HG03103 (cell line): ENCODE measurements around the gene TBC1D22B.

Experiments
- ATAC-seq: cut with Tn5 transposase; IDR thresholded peaks from one replicate; pipeline ENCODE4 v1.9.1; 2021; ENCODE audit warnings: low read depth; ENCODE audit not compliant: unreplicated experiment

The TBC1D22B gene

DNA sequence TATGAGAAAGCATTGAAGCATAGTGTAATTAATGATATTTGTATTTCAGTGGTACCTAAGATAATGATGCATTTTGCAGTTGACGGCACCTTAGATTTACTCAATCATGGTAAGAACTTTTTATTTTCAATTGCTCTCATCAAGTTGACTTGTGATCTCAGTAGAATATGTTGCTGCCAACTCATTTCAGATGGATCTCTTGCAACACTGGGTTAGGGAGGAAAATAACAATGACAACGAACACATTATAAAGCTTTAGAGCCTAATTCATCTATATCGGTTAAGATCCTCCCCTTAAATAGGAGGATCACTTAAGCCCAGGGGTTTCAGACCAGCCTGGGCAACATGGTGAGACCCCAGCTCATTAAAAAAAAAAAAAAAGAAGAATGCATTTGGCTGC, 18.0 kb upstream of the TBC1D22B start:
- no peak for ATAC-seq

DNA sequence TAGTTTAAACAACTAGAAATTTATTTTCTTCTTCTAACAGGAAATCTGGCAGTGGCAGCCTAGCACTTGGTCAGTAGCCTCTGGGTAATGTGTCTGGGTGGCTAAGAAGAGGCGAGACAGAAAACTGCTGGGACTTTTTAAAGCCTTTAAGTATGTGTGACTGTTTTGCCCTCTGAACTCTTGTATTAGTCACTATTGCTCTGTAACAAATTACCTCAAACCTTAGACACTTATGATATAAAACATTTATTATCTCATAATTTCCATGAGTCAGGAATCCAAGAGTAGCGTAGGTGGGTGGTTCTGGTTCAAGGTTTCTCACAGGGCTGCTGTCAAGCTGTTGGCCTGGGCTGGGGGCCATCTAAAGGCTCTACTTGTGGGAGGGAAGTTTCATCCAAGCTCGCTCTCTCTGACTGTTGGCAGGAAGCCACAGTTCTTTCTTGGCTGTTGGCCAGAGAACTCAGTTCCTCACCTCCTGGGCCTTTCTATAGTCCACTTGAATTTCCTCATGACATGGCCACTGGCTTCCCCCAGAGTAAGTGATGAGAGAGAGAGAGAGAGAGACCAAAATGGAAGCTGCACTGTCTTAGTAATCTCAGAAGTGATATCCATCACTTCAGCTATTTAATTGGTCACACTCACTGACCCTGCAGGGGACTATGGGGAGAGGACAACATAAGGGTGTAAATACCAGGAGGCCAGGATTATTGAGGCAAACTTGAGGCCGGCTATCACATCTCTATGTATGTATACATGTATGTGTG, 17.4 kb upstream of the TBC1D22B start:
- no peak for ATAC-seq

DNA sequence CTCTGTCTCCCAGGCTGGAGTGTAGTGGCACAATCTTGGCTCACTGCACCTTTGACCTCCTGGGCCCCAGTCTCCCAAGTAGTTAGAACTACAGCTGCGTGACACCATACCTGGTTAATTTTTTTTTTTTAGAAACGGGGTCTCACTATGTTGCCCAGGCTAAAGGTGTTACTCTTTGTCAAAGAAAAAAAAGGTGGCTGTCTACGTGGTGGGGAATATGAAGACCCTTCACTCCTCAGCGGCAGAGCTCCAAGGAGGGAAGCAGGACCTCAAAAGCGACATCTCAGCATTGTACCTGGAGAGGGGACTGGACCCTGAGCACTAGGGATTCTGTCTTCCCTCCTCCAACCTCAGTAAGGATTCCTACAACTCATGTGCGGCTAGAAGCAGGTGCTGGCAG, 16.4 kb upstream of the TBC1D22B start:
- no peak for ATAC-seq

- ATAC-seq, result no peak
Observed at GRCh38 chr6:37241775-37242428, 15.7 kb upstream of the TBC1D22B start.

DNA sequence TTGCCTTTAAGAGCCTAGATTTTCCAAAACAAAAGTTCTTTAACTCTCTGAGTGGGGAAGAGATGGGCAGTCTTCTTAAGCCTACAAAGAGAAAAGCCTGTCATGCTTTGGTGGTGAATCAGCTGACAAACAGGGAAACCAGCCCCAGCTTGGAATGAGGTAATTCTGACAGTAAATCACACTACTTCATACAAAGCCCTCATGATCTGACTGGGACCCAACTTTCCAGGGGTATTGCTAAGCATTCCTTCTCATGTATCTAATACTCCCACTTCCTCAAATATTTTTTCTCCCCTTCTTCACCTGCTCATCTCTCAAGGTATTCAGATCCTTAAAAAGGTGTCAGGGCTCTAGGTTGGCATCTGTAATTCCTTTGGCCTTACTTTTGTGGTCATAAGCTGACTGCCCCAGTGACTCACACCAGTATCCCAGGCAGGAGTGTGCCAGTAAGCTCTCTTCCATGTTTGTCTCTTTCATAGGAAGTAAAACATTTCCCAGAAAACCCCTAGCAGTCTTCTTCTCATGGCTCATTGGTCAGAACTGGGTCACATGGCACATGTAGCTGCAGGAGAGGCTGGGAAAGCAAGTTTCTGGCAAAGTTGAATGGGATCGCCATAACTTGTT, 15.0 kb upstream of the TBC1D22B start:
- ATAC-seq, result no peak

DNA sequence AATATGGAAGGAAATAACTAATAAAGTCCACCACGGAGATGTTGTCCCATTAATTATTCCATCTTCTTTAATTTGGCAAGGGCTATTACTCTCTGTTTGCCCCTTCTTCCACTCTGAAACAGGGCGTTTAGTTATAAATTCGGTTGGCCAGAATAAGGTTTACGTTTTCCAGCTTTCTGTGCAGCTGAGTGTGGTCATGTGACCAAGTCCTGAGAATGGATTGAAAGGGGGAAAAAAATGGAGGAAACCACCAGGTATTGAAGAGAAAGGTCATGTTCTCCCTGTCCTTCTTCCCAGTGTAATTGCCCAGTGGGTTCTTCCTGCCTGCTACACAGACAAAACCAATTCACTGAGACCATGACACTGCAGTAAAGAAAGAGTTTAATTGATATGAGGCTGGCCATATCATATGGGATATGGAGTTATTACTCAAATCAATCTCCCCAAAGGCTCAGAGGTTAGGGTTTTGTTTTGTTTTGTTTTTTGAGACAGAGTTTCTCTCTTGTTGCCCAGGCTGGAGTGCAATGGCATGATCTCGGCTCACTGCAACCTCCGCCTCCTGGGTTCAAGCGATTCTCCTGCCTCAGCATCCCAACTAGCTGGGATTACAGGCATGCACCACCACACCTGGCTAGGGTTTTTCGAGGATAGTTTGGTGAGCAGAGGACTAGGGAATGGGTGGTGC, 14.3 kb upstream of the TBC1D22B start:
- ATAC-seq, result no peak

DNA sequence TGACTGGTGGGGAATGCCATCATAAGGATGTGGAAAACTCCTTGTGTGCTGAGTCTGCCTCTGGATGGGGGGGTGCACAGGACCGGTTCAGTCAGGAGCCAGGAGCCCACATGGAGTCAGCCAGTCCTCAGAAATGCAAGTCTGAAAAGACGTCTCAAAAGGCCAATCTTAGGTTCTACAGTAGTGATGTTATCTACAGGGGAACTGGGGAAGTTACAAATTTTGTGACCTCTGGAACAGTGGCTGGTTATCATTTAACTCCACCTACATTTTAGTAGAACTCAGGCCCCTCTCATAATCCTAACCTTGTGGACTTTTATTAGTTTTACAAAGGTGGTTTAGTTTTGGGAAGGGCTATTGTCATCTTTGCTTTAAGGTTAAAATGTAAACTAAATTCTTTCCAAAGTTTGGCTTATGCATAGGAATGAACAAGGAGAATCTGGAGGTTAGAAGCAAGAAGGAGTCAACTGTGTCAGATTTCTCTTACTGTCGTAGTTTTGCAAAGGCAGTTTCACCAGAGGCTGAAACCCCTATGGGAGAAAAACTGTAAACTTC, 13.7 kb upstream of the TBC1D22B start:
- ATAC-seq, result no peak

- no peak for ATAC-seq
Observed at GRCh38 chr6:37244430-37245310, 12.9 kb upstream of the TBC1D22B start.

GRCh38 chr6:37251211-37251780, 6.3 kb upstream of the TBC1D22B start:
- ATAC-seq, result no peak

GRCh38 chr6:37253486-37254007, 4.0 kb upstream of the TBC1D22B start:
- ATAC-seq, result no peak

DNA sequence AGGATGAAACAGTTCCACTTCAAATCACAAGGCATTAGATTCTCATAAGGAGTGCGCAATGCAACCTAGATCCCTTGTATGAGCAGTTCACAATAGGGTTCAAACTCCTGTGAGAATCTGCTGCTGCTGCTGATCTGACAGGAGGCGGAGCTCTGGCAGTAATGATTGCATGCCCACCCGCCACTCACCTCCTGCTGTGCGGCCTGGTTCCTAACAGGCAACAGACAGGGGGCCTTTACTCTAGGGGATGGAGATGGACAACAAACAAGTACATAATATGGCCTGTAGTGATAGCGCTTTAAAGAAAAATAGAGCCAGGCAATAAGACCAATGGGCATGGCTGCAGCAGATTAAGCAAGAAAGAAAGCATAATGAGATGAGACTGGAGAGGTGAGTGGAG, 2.7 kb upstream of the TBC1D22B start:
- ATAC-seq, result no peak

- ATAC-seq, result no peak
Observed at GRCh38 chr6:37256692-37257319, 766 bp upstream of the TBC1D22B start.

- no peak for ATAC-seq
Observed at GRCh38 chr6:37257320-37257633, 295 bp upstream of the TBC1D22B start.

- ATAC-seq, result no peak
Observed at GRCh38 chr6:37258405-37259105, 983 bp downstream of the TBC1D22B start.

DNA sequence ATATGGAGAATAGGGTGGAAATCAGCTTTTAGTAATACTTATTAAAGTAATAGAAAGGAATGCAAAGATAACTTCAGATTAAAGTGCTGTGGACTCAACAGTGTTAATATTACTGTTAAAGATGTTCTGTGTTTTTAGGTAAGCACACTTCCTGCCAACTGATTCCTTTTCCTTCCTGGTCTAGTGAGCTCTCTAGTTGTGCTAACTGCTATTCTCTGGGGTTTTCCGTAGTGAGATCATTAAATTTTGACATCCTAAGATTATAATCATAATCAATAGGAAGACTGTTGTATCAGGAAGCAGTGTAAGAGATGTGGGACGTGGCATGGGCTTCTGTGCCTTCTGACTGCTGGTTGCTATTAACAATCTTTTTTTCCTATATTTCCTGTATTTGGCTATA, 1.6 kb downstream of the TBC1D22B start:
- no peak for ATAC-seq

DNA sequence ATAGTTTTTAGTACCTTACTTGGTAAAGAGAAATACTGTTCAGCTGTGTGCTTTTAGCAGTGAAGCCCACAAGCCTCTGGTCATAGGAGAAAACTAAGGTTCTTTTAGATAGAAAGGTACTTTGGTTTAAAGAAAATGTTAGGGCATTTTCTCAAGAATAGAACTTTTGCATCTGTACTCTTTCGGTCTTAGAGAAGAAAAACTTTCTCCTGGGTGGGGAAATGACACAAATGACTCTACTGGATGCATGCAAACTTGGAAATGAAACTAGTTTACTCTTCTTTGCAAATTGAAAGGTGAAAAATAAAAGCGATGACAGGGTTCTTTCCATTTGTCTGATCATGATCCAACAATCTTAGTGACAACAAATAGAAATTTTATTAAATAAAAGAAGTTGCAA, 2.5 kb downstream of the TBC1D22B start:
- ATAC-seq, result no peak

DNA sequence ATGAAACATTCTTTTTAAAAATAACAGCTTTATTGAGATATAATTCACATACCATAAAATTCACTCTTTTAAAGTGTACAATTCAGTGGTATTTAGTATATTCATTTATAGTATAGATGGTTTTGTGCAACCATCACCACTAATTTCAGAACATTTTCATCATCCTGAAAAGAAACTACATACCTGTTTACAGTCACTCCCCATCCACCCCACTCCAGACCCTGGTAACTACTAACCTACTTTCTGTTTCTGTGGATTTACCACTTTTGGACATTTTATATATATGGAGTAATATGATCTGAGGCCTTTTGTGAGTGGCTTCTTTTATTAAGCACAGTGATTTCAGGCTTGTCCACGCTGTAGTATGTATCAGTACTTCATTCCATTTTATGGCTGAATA, 2.9 kb downstream of the TBC1D22B start:
- ATAC-seq, result no peak

- no peak for ATAC-seq
Observed at GRCh38 chr6:37261198-37261597, 3.6 kb downstream of the TBC1D22B start.
